Activated effector memory CD4-positive, alpha-beta T cell treated with Interleukin-2 at 50 U/mL for 16 hours (primary cell): Measurements from ENCODE around the gene C10orf67.
"Not testable (repeated sequence)": the region's sequence is repeated elsewhere in the genome, so short reads cannot be mapped to it uniquely, and the experiment has no call there.

ENCODE experiments used
- DNase-seq: peaks from one replicate; pipeline ENCODE4 v3.0.0-alpha.2; 2020

The C10orf67 gene

GRCh38 chr10:23263441-23264164 lies 81.0 kb downstream of the C10orf67 start:
- no peak for DNase-seq

DNA sequence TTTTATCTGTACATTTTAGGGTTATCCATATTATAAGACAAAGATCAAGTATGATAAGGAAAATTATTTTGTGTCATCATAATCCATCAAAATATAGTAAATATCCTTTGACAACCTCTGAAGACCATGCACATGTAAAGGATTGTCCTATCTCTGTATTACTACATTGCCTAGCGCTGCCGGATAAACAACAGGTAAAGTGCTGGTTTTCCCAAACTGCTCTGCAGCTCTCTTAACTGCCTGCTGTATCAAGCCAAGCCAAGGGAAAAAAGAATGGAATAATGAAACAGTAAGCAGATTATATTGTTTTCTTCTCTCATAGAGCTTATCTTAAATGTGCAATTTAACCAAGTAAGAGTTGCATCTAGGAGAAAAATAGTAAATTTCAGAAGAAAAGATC lies 81.7 kb downstream of the C10orf67 start:
- DNase-seq, result no peak

DNA sequence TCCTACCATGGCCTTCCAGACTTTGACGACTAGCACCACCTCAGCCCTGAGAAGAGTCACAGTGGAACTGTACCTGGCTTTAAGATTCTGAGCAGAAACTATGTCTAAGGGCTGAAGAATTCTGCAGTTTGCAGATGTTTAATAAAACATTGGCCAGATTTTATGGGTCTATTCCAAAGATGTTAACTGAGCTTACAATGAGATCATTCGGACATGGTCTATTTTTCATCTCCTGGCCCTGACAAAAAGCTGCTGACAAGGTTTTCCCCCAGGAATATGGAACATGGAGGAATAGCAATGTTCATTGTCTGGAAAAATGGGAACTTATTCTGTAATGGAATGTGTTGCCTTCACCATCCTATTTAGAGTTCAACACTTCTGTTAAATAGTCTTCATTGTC lies 86.1 kb downstream of the C10orf67 start:
- no peak for DNase-seq

DNA sequence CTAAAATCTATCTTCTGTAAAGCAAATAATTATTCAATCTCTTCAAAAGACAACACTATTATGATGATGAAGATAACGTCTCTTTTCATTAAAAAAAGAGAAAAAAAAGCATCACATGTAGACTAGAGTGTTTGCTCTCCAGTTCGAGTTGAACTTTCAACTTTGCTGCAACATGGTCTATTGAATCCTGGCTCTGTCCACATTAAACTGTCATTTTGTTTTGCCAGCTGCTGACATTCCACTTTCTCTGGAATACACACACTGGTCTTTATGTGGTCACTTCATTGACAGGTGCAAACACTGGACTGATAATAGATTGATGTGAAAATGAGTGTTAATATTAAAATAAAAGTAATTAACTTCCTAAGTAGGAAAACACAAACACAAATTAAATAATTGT lies 90.8 kb downstream of the C10orf67 start:
- DNase-seq, result no peak

DNA sequence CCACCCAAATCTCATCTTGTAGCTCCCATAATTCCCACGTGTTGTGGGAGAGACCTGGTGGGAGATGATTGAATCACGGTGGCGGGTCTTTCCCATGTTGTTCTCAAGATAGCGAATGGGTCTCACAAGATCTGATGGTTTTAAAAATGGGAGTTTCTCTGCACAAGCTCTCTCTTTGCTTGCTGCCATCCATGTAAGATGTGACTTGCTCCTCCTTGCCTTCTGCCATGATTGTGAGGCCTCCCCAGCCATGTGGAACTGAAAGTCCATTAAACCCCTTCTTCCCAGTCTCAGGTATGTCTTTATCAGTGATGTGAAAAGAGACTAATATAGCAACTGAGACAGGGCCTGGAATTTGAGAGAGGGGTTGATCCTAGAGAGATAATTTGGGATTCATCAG lies 91.7 kb downstream of the C10orf67 start:
- DNase-seq, result not testable (repeated sequence)

DNA sequence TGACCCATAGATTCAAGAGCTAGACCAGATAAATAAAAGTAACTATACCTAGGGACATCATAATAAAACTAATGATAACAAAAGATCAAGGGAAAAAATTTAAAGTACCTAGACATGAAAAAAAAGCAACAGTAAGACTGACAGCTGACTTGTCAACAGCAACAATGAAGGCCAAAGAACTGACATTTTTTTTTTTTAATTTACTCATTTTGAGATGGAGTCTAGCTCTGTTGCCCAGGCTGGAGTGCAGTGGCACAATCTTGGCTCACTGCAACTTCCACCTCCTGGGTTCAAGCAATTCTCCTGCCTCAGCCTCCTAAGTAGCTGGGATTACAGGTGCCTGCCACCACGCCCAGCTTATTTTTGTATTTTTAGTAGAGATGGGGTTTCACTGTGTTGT lies 102.8 kb downstream of the C10orf67 start:
- not testable (repeated sequence) for DNase-seq

DNA sequence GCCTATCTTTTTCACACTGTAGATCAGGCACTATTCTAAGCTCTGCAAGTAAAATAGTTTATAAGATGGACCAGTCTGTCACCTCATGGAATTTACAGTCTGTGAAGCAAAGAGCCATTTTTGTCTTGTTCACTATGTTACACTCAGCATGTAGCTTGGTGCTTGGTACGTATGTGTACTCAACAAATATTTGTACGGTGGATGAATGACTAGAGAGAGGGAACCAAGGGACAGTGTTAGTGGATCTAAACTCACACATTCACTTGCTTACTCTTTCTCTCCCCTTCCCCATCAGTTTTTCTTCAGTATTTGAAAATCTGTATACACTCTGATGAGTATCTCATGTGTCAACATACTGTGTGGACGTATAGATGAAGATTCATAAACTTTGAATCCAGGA lies 106.6 kb downstream of the C10orf67 start:
- no peak for DNase-seq

DNA sequence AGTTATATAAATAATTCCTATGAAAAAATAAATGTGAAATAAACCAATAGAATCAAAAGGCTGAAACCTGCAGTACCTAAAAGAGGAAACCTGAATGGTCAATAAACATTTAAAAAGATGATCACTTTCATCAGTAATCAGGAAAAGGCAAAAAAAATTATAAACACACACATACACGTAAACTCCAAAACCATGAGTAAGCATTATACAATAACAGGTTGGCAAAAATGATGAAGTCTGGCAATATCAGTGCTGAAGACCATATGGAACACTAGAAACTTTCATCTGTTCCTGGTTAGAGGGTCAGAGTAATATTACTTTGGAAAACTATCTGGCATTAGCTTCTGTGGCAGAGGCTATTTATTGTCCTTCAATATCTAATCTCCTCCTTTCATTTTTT lies 114.0 kb downstream of the C10orf67 start:
- no peak for DNase-seq

DNA sequence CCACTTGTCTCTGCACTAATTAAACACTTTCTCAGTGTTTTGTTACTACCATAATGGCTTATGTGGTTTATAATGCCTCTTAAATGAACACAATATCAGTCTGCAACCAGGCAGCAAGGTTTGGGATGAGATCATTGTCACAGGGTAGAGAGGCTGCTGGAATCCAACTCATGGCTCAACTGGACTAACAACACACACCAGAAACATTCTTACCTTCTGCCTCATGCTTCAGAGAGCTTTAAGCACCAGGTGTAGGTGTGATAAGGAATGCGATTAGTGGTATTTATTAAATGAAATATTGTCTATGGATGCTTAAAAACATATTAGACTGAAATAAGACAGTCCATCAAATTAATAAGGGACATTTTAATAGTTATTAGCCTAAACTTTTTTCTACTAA lies 127.1 kb downstream of the C10orf67 start:
- DNase-seq, result no peak

- no peak for DNase-seq
Measured at GRCh38 chr10:23205972-23206642, 138.5 kb downstream of the C10orf67 start.

DNA sequence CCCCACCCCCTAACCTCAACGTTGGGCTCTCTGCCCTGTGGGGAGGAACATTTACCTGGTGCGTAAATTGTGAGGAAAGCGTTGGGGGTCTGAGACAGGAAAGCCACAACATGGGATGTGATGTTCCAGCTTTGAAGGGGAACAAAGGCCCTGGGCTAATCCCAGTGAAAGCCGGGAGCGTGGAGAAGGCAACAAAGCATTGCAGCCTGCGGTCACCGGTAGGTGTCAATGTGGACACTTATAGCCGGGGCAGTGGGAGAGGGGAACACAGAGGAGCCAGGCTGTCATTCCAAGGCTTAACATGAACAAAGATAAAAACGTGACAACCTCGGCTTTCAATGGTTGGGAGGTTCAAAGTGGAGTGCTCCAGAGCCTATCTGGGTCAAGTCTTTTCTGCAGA lies 139.8 kb downstream of the C10orf67 start:
- DNase-seq, result no peak

DNA sequence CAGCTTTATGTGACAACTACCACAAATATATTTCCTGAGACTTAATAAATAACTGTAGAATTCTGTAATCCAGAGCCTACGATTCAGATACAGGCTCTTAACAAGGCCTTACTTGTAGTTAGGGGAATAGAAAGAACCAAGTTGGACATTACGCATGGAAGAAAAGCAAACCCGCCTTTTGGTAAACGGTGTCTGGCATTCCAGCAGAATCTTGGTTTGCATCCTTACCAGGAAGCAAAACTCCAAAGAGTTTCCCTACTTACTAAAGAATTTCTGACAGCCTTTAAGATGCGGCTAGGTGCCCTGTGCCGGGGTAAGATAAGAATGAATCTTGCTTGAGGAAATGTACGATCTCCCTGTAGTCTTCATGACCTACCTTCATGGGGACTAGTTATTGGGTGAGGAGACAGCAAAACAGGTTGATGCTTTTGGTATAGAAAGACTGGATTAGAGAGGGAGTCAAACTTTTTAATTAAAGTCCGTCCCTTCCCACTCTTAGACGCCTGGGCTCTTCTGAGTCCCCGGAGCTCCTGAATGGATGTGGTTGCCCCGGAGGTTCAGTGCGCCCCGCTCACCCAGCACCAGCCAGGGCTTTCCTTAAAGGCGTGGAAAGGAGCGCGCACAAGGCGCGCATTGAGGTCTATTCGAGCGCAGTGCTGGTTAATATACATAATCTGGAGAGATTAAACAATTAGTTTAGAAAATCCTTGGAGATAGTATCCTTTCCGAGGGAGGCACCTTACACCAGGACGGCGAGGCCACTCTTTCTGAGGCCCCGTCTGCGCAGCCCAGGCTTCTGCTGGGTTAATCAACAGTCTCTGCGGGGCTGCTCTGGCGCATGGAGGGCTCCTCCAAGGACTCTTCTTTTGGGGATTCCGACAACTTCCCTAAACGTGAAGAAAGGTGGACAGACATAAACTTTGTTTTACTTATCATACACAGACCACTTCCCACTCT lies 140.9 kb downstream of the C10orf67 start:
- no peak for DNase-seq

DNA sequence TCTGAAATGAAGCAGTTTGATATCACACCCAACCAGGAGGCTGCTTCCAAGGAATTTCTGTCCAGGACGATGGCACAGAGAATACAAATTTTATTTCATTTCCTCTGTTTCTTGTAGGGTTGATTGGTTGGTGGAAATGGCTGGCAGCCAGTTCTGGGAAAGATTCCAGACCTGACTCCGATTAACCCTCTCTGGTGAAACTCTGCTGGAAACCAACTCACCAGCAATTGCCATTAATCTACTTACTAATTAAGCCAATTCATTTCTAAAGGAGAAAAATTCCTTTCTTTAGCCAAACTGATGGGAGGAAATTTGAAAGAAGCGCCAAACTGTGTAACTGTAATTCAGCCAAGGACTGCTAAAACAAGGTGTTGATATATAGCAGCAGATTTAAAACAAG lies 141.8 kb downstream of the C10orf67 start:
- DNase-seq, result no peak

GRCh38 chr10:23201837-23202236 lies 142.8 kb downstream of the C10orf67 start:
- DNase-seq, result no peak

GRCh38 chr10:23200997-23201652 lies 143.5 kb downstream of the C10orf67 start:
- no peak for DNase-seq

DNA sequence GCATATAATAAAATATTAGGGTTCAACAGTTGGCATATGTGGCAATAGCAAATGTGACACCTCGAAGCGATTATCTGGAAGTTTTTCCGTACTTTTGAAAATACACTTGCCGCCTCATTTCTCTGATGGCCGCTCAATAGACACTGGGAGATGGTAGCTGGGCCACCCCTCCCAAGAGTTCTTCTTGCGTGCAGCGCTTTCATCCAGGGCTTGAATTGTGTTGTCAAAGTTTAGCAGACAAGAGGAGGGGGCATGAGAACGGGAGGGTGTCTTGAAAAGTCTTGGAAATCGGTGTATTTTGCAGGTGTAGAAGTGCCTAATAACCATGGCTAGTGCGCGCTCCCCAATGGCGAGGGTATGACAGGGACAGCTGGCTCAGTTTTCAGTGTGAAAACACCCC lies 144.0 kb downstream of the C10orf67 start:
- no peak for DNase-seq

DNA sequence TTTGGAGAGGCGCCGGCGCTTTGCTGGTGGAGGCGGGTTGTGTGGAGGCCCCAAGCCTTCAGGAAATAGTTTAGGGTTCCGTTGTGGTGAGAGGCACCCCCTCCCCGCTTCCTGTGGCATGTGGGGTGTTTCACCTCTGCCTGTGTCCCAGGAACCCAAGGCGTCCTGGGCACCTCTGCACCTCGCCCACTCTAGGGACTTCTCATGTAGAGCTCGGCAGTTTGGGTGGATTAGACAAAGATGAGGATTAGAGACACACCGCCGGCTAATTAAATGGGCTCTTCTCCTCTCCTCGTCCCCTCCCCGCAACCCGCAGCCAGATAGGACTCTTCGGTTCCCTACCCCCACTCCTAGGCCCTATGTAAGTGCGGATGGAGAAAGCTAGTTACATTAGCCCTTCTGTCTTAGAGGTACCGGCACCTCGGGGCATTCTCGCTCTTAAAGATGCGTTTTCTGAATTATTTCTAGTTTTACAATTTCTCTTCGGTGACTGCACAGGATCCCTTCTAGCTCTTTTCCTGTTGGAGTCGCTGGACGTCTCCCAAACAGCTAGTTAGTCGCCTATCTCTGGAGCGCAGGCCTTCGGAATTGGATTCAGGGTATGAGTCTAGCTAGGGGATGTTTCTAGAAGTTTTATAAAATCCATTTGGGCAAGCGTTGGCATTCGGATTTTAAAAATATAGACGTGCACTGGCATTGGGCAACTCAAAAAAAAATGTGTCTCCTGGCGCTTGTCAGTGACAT lies 144.7 kb downstream of the C10orf67 start:
- no peak for DNase-seq

GRCh38 chr10:23198940-23199767 lies 145.4 kb downstream of the C10orf67 start:
- no peak for DNase-seq

GRCh38 chr10:23198610-23198939 lies 146.0 kb downstream of the C10orf67 start:
- no peak for DNase-seq

DNA sequence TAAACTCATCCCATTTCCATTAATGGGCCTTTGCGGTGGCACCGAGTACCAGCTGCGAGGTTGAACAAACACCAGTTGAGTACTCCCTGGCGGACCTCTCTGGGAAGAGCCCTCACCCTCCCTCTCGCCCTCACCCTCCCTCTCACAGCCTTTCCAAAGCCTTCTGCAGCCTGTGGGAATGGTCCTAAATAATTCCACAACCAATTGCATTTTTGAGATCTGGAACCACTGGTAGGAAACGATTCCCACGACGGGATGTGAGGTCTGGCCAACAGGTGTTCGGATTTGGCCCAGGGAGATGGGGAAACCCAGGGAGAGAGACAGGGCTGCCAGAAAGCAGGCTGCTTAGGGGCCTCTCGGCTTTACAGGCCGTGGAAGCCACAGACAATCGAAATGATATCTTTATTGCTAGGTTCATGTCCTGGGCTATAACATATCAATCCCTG lies 147.2 kb downstream of the C10orf67 start:
- no peak for DNase-seq

DNA sequence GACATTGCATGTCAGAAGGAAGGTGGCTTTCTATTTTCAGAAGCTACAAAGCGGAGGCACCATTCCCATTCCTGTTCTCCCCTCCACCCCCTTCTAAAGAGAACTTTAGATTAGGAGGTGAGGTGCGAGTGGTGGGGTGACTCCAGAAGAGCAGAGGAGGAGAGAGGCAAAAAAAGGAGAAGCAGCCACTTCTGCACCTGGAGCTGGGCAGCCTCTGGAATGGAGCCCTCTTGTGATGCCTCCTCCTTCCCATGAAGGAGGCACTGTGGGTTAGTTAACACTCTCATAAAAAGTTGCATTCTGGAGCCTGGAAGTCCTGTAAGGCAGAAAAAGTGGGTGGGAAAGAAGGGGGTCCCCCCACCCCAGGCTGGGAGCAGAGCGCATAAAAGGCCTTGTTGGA lies 147.7 kb downstream of the C10orf67 start:
- DNase-seq, result no peak
